Left colon (tissue), 2 donors: ENCODE data around the gene MAPK8IP2. TPM values are rescaled to one million over a fixed set of nuclear protein-coding genes. Genes with fewer than 3 reads are reported as not detected.
"Not testable (repeated sequence)": the region's sequence is repeated elsewhere in the genome, so short reads cannot be mapped to it uniquely, and the experiment has no call there.

ENCODE experiments used
- ATAC-seq: fragments of 200-7000 bp; cut with Tn5 transposase; one replicate; pipeline ENCODE4 v1.9.1; 2020; ENCODE audit warnings: mild to moderate bottlenecking, moderate library complexity
- DNase-seq, 2 donors: peaks; one replicate each; pipeline ENCODE4 v3.0.0-alpha.2; 2020
- intact Hi-C, 2 donors: fragments of 100-400 bp; cut with DNase I in 1 of 2; cut with micrococcal nuclease in 1 of 2; formaldehyde crosslinking; loops; one replicate each; pipeline versions ENCODE4 v1.11.2 to v1.14.0; 2022; cut with DNase I, micrococcal nuclease
- total RNA-seq, 2 donors: library from RNA; stranded (reverse); fragmentation: NEBNext Ultra II Directional; extraction: Animal tissue kit (Norgen Biotek cat#: 25700); gene quantifications; one replicate each; pipeline ENCODE4 v1.2.1, GENCODE V29; 2021
- donor health status: DM: no; HTN: no; CAD: no.
- donor health status: DM: yes; HTN: yes; CAD: no.

The MAPK8IP2 gene
- total RNA-seq, 2 donors from 2014 or later, result 1.2 to 1.5 TPM

DNA sequence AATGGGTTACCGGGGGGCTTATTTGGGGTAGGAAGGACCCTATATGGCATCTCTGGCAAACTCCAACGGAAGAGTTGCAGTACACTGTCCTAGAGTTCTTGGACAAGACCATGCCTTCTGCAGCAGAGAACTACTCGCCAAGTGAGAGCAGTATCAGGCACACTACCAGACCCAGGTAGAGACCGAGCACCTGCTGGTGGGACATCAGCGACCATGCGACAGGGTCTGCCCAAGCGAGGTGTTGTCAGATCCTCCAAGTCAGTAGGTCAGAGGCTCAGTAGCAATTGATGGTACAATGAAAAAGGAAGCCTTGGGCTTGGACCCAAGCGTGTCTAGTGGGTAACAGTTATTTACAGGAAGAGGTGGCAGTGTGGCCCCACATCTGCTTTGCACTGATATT is 14.8 kb upstream of the MAPK8IP2 start:
- no peak for DNase-seq
- intact Hi-C loops, result no loop called here
- ATAC-seq, result no peak

DNA sequence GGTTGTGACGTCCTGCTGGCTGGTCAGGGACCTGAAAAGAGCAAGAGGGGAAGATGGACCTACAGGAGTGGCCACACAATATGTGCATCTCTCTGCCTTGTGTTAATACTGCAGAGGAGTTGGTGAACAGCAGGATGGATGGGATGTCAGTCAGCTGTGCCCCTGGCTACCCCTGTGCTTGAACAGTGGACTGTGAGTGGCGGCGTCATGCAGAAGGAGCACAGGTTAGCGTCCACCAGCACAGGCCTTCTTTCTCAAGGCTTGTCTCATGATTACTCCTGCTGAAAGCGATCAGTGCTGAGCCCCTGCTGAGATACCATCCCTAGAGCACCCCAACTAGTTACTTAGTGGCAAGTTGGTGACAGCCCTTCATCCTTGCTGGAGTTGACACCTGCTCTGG is 14.2 kb upstream of the MAPK8IP2 start:
- DNase-seq (no peak), ATAC-seq (no peak)
- intact Hi-C loops, result no loop called here

DNA sequence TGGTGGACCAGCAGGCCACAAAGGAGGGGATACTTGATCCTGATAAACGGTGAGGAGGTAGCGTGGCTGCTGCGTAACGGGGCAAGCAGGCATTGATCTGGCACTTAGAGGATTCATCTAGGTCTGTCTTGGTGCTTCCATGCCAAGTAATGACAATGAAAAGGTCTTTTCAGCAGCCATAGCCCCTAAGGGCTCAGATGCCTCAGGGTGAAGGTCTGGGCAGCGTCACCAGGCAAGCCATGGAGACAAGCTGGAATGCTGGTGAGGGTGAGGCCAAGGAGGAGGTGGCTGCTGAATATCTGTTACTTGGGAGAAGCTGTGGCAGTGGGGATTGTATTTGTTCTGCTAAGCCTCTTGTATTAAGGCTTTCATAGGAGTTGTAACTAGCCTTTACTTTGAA is 13.2 kb upstream of the MAPK8IP2 start:
- ATAC-seq, result no peak
- no peak for DNase-seq
- intact Hi-C loops, result no loop called here

DNA sequence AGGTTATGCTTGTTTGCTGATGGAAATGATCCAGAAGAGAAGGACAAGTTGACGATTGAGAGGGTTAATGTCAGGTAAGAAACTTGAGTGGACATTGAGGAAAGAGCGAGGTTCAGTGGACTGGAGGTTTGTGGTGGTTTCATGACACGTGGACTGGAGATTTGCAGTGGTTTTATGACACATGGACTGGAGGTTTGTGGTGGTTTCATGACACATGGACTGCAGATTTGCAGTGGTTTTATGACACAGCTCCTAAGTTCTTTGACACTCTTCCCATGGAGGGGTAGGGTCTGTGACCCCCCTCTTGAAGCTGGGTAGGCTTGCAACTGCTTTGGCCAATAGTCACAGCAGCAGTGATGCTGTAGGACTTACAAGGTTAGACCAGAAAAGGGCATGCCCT is 5.4 kb upstream of the MAPK8IP2 start:
- ATAC-seq, result no peak

DNA sequence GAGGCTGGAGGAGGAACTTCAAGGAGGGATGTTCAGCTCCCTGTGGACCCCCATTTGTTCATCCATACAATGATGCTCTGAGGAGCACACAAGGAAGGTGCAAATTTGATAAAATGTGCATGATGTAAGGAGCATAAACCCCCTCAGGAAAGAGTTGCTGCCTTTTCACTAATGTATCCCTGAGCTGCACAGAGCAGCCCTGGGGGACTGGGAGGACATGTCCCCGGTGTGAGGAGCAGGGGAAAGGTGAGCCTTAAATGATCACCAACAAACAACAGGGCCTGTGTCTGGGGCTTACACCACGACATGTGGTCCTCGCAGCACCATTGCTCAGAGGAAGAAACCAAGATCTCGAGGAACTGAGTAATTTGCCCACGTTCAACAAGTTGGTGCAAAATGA is 3.5 kb upstream of the MAPK8IP2 start:
- intact Hi-C loops, result no loop called here
- DNase-seq, result no peak
- no peak for ATAC-seq

More for the DNA sequence above, 5.4 kb upstream of the MAPK8IP2 start:
- DNase-seq, result no peak
- intact Hi-C loops, result no loop called here

DNA sequence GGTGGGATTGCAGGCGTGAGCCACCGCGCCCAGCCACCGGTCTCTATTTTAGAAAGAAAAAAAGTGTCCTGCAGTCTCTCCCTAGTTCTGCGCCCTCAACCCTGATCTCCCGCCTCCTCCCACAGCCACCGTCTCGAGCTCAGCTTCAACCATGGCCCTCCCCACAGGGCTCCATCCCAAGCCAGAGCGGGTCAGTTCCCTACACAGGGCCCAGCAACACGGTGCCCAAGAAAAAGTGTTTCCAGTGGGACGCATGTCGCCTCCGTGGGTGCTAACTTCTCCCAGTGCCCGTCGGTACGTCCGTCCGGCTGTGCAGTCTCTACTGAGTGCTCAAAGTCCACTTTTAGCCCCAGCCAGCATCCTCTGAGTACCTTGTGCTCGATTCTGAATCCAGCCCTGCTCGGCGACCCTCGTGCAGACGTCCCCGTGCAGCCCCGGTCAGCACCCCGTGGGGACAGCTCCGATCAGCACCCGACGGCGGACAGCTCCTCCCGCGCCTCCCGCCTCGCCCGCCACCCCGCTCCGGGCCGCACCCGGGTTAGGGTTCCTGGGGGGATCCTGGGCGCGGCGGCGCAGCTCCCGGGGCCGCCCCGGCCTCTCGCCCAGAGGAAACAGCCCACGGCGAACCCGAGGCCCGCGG is 657 bp upstream of the MAPK8IP2 start:
- peak; percentile 40 to 67 for DNase-seq
- peak; percentile 85 for ATAC-seq
- intact Hi-C loops, result no loop called here

DNA sequence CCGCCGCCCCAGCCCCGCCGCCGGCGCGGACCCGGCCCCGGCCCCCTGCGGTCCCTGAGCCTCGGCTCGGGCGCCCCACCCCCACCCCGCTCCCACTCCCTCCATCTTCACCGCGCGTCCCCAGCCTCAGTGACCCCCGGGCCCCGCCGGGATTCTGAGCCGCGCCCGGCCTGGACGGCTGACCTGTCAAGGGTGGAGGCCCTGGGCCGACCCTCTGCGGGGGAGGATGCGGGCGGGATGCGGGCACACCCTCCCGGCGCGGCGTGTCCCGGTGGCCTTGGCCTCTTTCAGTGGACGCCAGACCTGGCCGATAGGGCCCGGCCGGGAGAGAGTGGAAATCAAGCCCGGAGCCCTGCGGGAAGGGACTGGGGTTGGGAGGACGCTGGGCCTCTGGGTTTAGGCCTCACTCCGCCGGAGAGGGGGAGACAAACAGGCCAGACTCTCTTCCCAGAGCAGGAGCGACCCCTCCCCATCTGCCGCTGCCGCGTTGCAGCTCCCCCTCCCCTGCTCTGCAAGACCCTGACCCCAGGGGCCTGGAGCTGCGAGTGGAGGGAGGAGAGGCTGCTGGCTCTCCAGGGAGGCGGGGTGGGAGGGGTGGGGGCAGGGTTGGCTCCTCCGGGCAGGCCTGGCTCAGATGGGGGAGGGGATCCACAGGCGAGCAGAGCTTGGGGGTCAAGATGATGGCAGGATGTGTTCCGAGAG is 525 bp downstream of the MAPK8IP2 start:
- DNase-seq (no peak), ATAC-seq (no peak)
- intact Hi-C loops, result no loop called here

DNA sequence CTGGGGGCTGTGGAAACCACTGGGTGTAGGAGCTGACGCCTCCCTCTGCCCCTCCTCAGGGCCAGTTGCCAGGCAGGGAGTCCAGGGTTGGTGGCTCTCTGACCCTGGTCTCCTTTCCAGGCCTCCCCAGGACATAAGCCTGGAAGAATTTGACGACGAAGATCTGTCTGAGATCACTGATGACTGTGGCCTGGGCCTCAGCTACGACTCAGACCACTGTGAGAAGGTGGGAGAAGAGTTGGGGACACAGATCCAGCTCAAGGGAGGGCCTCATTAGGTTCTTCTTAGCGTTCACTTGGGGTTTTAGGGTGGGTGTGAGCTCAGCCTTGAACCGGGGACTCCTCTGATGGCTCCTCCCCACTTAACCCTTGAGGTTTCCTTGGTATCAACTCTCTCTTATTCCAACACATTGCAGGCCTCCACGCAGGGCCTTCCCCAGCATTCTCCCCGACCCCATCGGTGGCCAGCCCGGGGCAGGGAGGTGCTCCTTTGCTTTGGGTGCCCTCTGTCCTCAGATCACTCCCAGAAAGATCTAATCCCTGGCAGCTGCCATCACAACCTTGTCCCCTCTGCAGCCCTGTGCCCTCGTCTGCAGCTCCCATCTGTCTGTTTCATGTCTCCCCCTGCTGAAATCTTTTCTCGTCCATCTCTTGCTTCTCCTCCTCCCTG is 1.2 kb downstream of the MAPK8IP2 start:
- no peak for ATAC-seq
- no peak for DNase-seq
- intact Hi-C loops, result no loop called here

DNA sequence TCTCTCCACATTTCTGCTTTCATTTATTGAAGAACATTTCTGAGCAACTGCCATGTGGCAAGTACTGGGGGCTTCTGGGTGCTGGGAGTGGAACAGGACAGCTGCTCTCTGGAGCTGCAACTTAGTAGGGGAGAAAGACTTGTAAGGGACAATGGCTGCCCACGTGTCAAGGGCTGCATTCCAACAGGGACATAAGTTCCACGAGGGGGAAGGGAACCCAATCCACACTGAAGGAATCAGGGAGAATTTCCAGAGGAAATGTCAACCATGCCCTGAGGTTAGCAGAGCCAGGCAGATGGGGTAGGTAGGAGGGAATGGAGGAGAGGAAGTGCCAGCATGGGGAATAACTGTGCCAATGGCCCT is 1.7 kb downstream of the MAPK8IP2 start:
- no peak for ATAC-seq
- intact Hi-C loops, result no loop called here
- DNase-seq, result no peak

DNA sequence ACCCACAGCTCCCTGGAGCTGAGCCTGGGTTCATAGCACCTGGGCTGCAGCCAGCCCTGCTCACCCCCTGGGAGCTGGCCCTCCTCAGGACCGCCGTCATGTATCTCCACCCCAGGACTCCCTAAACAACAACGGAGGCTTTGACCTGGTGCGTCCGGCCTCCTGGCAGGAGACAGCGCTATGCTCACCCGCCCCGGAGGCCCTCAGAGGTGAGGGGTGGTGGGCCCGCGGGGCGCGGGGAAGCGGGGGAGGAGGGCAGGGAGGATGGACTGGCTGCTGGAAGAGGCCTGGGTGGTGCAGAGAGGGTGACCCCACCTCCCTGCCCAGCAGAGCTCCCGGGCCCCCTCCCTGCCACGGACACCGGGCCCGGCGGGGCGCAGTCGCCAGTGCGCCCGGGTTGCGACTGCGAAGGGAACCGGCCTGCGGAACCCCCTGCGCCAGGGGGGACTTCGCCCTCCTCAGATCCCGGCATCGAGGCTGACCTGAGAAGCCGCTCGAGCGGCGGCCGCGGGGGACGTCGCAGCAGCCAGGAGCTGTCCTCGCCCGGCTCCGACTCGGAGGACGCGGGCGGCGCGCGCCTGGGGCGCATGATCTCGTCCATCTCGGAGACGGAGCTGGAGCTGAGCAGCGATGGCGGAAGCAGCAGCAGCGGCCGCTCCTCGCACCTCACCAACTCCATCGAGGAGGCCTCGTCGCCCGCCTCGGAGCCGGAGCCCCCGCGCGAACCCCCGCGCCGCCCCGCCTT is 3.1 kb downstream of the MAPK8IP2 start:
- no peak for ATAC-seq
- DNase-seq, result no peak
- intact Hi-C loops, result no loop called here

DNA sequence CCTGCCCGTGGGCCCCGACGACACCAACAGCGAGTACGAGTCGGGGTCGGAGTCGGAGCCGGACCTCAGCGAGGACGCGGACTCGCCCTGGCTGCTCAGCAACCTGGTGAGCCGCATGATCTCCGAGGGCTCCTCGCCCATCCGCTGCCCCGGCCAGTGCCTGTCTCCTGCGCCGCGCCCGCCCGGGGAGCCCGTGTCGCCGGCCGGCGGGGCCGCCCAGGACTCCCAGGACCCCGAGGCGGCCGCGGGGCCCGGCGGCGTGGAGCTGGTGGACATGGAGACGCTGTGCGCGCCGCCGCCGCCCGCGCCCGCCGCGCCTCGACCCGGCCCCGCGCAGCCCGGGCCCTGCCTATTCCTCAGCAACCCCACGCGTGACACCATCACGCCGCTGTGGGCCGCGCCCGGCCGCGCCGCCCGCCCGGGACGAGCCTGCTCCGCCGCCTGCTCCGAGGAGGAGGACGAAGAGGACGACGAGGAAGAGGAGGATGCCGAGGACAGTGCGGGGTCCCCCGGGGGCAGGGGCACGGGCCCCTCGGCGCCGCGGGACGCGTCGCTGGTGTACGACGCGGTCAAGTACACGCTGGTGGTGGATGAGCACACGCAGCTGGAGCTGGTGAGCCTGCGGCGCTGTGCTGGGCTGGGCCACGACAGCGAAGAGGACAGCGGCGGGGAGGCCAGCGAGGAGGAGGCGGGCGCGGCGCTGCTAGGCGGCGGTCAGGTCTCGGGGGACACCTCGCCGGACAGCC is 3.8 kb downstream of the MAPK8IP2 start:
- intact Hi-C loops, result no loop called here
- no peak for ATAC-seq
- DNase-seq, result no peak

DNA sequence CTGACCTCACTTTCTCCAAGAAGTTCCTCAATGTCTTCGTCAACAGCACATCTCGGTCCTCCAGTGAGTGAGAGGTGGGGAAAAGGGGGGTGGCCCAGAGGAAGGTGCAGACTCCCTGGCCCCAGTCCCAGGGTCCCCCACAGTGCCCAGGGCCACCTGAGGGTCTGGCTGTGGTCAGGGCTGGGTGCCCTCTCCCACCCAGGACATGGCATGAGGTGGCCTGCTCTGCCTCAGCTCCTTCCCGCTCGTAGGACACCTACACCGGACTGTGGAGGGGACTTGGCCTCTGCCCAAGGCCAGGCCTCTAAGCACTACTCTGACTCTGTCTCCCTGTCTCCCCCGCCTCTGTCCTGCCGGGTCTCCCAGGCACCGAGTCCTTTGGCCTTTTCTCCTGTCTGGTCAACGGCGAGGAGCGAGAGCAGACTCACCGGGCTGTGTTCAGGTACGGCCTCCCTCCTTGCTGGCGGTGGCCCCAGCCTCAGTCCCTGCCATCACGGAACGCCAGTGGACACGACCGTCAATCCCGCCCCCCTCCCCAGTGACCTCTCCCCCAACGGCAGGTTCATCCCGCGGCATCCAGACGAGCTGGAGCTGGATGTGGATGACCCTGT is 4.5 kb downstream of the MAPK8IP2 start:
- intact Hi-C loops, result no loop called here
- no peak for DNase-seq
- ATAC-seq, result no peak

DNA sequence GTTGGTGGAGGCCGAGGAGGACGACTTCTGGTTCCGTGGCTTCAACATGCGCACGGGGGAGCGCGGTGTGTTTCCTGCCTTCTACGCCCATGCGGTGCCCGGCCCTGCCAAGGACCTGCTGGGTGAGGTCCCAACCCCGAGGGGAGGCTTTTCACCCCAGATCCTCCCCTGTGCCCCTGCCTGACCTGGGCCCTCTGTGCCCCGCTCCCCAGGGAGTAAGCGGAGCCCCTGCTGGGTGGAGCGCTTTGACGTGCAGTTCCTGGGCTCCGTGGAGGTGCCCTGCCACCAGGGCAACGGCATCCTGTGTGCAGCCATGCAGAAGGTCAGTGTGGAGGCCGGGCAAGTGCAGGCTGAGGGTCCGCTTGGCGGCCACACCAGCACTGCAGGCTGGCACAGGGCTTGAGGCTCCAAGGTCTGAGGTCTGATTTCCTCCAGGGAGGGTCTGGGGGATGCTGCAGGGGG is 5.1 kb downstream of the MAPK8IP2 start:
- DNase-seq, result no peak
- intact Hi-C loops, result no loop called here
- no peak for ATAC-seq

DNA sequence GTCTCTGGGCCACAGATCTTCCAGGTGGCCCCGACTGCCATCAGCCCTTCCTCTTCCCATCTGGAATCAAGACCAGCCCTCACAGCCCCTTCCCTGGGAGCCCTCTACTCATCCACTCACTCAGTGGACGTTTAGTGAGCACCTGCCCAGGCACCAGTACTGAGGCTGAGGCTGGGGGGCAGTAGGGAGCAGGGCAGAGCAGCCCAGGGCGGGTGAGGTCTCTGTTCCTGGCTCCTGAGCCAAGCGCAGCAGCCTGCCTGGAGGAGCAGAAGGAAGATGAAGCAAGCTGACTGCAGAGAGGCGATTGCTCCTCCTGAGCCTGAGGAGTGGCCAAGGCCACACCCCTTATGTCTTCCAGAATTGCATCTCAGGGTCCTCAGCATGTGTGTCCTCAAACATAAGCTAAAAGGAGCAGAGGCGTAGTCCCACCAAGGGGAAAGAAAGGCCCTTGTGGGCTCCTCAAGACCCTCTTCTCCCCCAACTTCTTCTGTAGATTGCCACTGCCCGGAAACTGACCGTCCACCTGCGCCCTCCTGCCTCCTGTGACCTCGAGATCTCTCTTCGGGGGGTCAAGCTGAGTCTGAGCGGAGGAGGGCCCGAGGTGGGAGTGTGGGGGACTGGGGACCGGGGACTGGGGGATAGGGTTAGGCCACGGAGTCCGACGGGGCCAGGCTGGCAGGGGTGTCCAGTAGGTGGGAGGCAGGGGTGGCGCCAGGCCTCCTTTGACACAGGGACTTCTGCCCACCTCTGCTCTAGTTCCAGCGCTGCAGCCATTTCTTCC is 5.8 kb downstream of the MAPK8IP2 start:
- DNase-seq, result no peak
- ATAC-seq, result no peak
- intact Hi-C loops, result no loop called here

DNA sequence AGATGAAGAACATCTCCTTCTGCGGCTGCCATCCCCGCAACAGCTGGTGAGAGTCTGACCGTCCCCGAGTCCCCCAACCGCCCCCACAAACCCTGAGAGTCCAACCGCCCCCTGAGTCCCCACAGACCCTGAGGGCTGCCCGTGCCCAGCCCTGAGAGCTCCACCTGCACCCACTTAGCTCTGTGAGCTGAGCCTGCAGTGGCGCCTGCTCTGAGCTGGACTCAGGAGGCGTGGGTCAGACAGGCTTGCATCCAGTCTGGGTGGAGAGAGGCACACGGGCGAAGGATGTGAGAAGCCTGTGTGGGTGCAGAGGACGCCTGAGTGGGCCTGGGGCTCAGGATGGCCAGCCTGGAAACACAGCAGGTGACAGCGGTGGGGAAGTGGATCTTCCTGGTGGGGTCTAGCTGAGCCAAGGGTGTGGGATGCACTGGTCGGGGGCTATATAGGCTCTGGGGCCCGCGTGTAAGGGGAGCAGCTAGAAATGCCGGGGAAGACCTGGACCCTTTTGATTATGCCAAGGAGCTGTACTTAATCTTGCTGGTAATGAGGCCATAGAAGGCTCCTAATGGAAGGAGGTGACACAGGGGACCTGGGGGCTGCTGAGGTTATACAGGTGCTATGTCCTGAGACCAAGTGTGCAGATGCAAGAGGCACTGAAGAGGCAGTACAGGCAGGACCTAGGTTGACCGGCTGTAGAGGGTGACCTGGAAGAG is 6.5 kb downstream of the MAPK8IP2 start:
- ATAC-seq (no peak), DNase-seq (no peak)
- intact Hi-C loops, result no loop called here

DNA sequence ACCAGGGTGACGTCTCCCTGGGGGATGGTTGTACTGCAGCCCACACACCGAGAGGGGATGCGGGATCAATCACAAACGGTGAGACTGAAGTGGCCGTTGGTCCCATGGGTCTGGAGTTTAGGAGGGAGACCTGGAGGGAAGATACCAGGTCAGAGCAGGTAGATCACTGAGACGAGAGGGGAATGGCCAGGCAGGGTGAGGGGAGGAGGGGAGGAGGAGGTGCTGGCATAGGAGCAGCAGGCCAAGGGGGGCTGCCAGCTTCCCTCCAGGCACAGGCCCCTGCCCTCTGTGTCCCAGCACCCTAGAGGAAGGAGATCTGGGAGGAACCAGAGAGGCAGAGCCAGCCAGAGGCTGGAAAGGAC is 7.0 kb downstream of the MAPK8IP2 start:
- no peak for ATAC-seq
- DNase-seq, result no peak
- intact Hi-C loops, result no loop called here

DNA sequence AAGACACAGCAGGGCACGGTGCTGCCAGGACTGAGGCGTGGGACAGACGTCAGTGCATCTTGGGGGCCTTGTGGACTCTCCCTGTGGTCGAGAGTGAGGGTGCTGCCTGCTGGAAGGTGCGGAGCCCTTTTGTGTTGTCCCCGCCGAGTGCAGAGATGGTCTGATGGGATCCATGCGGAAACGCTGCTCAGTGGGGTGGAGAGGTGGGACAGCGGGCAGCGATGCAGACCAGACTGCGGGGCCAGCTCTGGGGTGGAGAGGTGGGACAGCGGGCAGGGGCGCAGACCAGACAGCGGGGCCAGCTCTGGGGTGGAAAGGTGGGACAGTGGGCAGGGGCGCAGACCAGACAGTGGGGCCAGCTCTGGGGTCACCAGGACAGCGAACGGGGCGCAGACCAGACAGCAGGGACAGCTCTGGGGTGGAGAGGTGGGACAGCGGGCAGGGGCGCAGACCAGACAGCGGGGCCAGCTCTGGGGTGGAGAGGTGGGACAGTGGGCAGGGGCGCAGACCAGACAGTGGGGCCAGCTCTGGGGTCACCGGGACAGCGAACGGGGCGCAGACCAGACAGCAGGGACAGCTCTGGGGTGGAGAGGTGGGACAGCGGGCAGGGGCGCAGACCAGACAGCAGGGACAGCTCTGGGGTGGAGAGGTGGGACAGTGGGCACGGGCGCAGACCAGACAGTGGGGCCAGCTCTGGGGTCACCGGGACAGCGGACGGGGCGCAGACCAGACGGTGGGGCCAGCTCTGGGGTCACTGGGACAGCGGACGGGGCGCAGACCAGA is 7.7 kb downstream of the MAPK8IP2 start:
- ATAC-seq, intact Hi-C loops, DNase-seq: not testable (repeated sequence)
